COLO668 (cell line): ENCODE measurements around the gene RMND5B.
"Not testable (repeated sequence)": the region's sequence is repeated elsewhere in the genome, so short reads cannot be mapped to it uniquely, and the experiment has no call there.

Source experiments
- DNase-seq: peaks from one replicate; lab custom pipeline; 2025; ENCODE audit not compliant: unreplicated experiment; lab: John Stamatoyannopoulos, UW

Gene RMND5B

DNA sequence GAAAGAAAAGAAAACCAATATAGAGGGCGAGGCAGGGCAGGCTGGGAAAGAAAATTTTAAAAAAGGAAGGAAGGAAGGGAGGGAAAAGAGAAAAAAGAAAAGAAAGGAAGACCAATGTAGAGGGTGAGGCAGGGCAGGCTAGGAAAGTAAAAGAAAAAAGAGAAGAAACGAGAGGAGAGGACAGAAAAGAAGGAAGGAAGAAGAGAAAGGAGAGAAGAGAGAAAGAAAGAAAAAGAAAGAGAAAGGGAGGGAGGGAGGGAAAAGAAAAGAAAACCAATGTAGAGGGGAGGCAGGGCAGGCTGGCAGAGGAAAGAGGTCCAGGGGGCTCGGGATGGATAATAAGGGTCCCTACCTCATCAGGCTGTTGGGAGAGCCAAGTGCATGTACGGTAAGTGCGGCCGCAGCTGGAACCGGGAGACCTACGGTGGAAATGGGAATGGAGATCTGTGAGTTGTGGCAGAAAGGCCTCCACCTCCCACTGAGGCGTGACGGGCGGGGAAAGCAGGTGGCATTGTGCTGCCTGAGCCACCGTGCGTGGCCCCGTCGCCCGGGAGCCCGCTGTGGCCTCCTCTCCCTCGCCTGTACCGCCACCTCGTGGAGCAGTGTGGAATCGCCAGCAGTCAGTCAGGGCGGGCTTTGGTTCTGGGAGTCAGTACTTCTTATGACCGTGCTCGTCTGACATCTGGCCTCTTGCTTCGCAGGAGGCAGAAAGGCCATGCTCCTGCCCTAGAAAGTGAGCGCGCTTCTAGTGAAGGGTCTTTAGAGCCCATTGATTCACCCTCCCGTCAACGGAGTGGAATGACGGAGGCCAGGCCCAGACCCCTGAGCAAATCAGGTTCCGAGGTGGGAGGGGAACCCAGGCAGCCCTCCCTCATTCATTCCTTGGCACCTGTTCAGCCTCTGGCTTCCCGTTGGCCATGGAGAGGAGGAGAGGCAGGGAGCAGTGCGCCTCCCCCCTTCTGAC lies 33.2 kb downstream of the RMND5B start:
- peak; percentile 91 for DNase-seq

DNA sequence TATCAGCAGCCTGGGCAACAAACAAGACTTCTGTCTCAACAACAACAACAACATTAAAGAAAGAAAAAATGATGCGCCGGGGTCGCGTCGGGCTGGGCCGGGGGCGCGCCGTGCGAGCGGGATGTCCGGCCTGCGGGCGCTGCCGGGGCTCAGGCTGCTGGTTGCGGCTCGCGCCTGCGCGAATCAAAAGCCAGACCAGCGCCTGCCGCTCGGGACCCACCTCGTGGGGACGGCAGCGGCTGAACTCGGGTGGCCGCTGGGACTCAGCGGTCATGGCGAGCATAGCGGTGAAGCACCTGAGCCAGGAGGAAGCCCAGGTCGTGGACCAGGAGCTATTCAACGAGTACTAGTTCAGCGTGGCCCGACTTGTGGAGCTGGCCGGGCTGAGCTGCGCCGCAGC lies 34.8 kb downstream of the RMND5B start:
- DNase-seq, result no peak

DNA sequence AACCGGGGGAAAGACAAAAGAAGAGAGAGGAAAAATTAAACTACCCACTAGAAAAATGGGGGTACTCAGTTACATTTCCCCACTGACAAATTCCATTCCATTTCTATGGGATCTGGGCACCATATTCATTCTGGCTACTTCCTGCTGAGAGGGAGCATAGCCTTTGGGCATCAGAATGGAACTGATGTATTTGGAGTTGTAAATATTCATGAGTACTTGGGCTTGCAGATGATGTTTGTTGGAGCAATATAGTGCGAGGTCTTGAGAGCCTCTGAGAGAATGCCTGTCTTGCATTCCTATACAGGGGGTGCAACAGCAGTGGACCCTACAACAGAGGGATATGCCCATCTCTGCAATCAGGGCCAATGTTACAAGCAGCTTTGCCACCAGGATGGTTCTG lies 39.6 kb downstream of the RMND5B start:
- no peak for DNase-seq

DNA sequence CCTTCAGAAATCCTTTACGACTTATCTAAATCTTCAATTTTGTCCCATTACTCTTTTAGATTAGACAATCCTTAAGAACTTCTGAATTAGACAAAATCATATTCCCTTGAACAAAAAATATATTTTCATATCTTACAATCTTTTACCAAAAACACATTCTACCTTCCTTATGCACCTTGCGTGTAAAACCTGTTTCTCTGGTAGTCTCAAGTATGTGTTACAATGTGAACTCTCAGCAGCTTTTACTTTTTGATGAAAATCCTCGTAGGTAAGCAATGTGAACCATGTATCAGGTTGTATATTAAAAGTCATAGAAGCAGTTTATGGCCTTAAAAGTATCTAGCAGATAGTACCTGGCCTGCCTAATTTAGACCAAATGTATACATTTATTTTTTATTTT lies 43.6 kb downstream of the RMND5B start:
- no peak for DNase-seq

DNA sequence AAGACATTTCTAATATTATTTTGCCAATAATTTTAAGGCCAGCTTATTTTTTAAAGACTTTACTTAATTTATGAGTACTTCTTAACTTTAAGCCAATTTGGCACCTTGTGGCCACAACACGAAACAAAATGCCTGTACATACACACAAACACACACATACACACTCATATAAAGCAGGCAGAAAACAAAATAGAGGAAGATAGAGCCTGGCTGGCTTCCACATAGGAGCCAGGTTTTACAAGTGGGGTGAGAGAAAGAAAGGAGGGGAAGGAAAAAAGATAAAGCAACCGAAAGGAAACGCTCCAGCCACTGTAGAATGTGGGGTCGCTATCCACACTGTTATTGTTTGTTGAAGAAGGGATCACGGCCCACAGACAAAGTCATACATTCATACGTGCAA lies 46.0 kb downstream of the RMND5B start:
- DNase-seq, result no peak

DNA sequence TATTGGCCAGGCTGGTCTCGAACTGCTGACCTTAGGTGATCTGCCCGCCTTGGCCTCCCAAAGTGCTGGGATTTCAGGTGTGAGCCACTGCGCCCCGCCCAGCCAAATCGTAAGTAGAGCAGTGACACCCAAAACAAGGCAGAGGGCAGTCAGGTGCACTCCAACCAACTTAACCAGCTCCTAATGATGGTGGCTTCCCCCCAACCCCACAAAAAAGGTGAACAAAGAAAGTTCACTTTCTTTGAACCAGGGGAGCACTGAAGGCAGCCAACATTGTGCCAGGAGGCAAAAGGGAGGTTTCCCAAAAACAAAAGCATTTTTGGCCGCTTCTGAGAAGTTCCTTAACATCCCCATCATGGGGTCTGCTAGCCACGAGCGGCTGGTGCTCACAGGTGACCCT lies 46.8 kb downstream of the RMND5B start:
- DNase-seq, result no peak

DNA sequence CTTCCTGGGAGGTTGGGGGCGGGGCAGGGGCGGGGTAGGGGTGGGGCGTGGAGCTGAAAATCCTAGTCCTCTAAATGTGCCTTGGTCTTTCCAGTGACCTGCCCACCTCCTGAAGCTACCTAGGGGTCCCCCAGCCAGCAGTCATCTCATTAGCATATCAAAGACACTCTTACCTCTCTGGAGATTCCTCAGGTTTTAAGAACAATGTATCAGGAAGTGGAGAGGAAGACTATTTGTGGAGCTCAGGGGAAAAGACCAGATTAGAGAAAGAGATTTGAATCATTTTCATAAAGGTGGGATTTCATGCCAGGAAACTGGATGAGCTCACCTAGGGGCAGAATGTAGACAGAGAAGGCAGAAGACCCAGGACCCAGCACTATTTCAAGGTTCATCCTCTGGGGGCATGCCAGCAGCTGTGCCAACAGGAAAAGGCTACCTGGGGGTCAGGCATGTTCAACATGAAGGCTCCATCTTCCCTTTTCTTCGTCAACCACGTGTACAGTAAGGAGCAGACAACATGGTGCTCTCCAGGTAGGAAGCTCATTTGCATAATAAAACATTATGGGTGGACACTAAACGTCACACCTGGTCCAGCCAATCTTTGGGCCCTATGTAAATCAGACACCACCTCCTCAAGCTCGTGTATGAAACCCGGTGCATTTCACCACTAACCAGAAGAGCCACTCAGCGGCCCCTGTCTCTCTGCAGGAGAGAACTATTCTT lies 49.5 kb downstream of the RMND5B start:
- DNase-seq, result no peak

DNA sequence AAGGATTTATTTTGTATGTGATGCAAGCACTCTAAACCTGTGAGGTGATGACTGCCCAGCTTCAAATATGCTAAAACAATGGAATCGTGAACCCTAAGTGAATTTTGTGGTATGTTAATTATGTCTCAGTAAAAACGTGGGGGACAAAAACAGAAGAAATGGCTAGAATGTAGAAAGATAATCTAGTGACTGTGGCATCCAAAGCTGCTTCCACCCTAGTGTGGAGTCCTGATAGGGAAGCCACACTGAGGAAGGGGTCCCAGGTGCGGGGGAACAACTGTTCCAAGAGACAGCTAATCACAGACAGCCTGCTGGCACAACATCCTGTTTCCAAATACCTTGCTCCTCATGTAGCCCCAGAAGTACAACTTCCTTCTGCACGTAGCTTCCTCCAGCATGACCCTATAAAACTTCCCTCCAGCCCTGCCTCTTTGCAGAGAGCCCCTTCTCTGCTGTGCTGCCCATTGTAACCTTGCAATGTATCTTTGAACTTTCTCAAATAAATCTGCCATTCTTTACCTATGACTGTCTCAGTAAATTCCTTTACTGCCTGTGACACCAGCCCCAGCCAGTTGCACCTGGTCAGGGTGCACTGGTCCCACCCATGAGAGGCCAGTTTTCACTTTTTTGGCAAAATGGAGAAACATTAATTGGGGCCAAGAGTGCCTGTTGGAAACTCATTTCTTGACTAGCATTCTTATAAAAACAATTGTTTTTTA lies 51.5 kb downstream of the RMND5B start:
- DNase-seq, result no peak

DNA sequence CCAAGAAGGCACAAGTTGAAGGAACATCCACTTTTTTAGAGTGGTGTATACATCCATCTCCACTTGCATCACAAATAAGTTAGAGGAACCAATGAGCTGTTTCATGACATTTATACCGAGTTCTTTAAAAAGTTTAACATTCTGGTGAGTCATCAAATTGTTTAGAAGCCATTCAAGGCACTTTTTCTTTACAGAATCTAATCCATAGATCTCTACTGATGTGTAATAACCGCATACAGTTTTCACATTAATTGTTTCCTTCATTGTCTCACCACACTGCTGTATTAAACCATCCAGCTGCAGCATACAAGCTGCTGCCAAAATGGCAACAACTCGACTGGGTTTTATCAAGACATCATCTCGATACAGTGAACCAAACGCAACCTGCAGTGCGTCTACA lies 55.6 kb downstream of the RMND5B start:
- DNase-seq, result no peak

DNA sequence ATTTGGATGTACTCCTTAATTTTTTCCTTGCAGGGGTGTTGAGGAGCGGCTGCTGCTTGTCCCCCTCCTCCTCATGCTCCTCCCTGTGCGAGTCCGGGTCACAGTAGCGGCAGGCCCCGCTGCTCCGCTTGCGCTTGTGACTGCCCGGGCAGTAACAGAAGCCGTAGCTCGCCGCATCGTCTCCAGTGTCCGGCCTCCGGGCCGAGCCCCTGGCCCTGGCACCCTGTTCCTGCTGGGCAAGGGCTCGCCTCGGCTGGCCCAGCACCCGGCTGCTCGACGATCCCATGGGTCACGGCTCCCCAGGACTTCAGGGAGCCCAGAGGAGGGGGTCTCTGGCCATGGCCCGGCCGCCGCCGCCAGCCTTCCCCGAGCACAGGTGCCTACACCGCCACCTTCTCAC lies 56.2 kb downstream of the RMND5B start, which contains the start of gene GMCL2:
Gene GMCL2, minus strand, starts transcription at position 358 of the 400 bp plus-strand sequence. Its CDS starts 72 bp downstream, at position 286.
- DNase-seq, result no peak

DNA sequence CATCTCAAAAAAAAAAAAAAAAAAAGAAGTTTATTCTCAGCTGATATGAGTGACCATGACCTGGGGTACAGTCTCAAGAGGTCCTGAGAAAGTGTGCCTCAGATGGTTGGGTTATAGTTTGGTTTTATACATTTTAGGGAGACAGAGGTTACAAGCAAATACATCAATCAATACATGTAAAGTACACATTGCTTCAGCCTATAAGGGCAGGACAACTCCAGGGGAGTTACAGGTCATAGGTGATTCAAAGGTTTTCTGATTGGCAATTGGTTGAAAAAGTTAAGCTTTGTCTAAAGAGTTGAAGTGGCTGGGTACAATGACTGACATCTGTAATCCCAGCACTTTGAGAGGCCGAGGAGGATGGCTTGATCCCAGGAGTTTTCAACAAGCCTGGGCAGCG lies 58.6 kb downstream of the RMND5B start:
- DNase-seq, result no peak

DNA sequence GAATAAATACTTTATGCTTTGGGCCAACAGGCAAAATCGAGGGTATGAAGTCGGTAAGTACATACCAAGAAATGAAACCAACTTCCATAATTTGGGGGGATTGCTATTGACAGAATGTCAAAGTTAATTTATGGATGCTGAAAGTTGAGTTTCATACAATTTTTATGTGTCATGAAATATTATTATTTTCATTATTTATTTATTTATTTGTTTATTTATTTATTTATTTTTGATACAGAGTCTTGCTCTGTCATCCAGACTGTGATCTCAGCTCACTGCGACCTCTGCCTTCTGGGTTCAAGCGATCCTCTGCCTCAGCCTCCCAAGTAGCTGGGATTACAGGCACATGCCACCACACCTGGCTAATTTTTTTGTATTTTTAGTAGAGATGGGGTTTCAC lies 60.8 kb downstream of the RMND5B start:
- DNase-seq, result no peak

DNA sequence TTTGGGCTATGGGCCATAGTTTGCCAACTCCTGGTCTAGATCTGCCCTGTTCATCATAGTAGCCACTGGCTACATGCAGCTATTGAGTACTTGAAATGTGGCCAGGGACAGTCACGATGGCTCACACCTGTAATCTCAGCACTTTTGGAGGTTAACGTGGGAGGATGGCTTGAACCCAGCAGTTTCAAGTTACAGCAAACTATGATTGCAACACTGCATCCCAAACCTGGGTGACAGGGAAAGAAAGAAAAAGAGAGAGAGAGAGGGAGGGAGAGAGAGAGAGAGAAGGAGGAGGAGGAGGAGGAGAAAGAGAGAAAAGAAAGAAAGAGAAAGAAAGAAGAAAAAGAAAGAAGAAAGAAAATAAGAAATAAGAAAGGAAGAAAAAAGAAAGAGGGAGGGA lies 61.4 kb downstream of the RMND5B start:
- no peak for DNase-seq

DNA sequence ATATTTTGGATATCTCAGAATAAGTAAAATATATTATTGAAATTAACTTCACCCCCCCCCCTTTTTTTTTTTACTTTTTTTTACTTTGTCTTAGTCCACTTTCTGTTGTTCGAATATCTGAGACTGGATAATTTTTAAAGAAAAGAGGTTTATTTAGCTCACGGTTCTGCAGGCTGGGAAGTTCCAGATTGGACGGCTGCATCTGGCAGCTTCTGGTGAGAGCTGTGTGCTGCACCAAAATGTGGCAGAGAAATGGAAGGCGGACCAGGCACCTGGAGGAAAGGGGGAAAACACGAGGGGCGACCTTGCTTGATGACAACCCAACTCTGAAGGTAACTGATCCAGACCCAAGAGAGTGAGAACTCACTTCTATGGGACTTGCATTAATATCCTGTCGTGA lies 62.0 kb downstream of the RMND5B start:
- DNase-seq, result no peak

DNA sequence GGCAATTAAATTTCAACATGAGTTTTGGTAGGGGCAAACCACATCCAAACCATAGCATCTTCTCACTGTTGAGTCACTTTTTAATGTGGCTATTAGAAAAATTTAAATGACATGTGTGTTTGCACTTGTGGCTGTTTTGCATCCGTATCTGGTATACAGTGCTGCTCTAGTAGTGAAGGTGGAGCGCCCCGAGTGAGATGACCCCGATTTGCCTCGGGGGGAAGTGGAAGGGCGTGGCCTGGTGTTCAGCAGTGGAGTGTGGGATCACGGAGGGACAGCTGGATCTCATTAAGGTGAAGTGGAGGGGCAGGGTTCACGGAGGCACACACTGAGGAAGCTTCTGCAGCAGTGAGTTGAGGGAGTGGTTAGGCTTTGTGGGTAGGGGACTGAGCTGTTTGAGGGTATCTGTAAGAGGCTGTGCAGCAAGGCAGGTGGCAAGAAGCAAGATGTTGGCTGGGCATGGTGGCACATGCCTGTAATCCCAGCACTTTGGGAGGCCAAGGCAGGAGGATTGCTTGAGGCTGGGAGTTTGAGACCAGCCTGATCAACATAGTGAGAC lies 62.5 kb downstream of the RMND5B start:
- DNase-seq, result no peak

DNA sequence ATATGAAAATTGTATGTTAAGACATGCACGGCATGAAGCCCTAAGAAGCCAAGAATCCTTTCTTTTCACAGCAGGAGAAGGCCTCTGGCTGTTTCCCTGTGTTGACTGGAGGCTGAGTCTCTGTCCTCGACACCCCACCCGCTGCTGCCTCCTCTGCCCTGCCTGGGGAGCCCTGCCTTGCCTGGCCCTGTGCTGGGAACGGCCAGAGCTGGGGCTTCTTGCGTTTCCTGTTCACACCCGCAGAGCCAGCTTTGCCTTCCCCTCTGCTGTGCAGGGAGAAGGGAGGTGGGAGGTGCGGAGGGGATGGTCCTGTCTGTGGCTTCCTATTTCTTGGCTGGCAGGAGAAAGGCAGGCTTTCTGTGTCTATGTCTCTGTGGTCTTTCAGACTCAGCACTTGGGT lies 63.2 kb downstream of the RMND5B start:
- no peak for DNase-seq

DNA sequence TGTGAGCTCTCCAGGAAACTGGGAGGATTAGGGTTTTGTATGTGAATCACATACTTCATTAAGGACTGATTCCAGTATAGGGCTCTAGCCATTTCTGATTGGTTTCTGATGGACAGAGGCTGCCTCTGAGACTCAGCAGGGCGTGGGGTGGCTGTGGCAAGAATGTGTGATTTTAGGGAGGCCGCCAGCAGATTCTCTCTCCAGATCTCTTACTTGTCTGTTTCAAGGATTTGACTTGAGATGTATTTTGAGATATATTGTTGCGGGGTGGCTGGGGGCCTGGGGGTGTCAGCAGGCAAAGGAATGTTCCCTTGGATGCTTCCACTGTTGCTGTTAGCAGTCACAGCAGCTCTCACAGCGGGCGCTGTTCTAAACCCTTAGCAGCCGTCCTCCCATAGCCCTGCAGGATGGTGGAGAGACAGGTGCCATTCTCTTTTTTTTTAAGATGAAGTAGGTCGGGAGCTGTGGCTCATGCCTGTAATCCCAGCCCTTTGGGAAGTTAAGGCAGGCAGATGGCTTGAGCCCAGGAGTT lies 65.5 kb downstream of the RMND5B start:
- no peak for DNase-seq

DNA sequence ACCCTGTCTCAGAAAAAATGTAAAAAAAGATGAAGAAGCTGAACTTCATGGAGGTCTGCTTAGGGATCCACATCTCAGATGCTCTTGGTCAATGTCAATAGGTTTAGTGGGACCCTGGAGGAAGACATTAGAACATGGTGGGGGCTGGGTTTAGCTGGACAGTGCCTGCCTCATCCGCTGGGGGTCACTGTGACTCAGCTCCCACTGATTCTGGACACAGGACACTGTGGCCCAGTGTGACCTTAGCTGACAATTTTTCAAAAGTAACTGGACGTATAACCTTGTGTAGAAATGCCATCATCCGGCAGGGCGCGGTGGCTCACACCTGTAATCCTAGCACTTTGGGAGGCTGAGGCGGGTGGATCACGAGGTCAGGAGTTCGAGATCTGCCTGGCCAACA lies 66.2 kb downstream of the RMND5B start:
- no peak for DNase-seq

DNA sequence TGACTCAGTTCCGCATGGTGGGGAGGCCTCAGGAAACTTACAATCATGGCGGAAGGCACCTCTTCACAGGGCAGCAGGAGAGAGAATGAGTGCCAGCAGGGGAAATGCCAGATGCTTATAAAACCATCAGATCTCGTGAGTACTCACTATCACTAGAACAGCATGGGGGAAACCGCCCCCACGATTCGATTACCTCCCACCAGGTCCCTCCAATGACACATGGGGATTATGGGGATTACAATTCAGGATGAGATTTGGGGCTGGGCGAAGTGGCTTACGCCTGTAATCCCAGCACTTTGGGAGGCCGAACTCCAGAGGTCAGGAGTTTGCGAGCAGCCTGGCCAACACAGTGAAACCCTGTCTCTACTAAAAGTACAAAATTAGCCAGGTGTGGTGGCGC lies 67.3 kb downstream of the RMND5B start:
- DNase-seq, result not testable (repeated sequence)

DNA sequence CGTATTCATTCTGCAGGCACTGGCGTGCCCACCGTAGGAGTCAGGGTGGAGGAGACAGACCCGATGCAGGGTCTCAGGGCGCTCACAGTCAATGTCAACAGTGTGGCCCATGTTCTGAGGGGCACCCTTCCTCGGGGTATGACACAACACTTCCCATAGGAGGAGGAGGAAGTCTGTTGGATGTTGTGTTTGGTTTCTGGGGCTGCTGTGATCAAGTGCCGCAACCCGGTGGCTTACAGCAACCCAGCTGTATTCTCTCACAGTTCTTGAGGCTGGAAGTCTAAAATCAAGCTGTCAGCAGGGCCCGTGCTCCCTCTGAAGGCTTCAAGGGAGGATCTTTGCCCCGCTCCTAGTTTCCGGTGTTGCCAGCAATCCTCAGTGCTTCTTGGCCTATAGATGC lies 67.9 kb downstream of the RMND5B start:
- no peak for DNase-seq
